Nephron progenitor cell (in vitro differentiated cells): ENCODE data around the gene CHST8.
"Not testable (repeated sequence)": the region's sequence is repeated elsewhere in the genome, so short reads cannot be mapped to it uniquely, and the experiment has no call there.

Experiments used
- DNase-seq: peaks from one replicate; pipeline ENCODE4 v3.0.0; 2021
- H3K27ac Mint-ChIP-seq: 2 replicates; pipeline ENCODE4 v1.8.0; 2021; ENCODE audit warnings: mild to moderate bottlenecking, moderate library complexity, mixed read lengths
- H3K27me3 Mint-ChIP-seq: 2 replicates; pipeline ENCODE4 v1.8.0; 2021; ENCODE audit warnings: mild to moderate bottlenecking, low read depth, mixed read lengths; ENCODE audit not compliant: poor library complexity
- H3K36me3 Mint-ChIP-seq: 2 replicates; pipeline ENCODE4 v1.8.0; 2021; ENCODE audit warnings: low read depth, mixed read lengths
- H3K4me1 Mint-ChIP-seq: 2 replicates; pipeline ENCODE4 v1.8.0; 2021; ENCODE audit warnings: mixed read lengths
- H3K4me3 Mint-ChIP-seq: 2 replicates; pipeline ENCODE4 v1.8.0; 2021; ENCODE audit warnings: mild to moderate bottlenecking, moderate library complexity, mixed read lengths
- H3K9me3 Mint-ChIP-seq: 2 replicates; pipeline ENCODE4 v1.8.0; 2021; ENCODE audit warnings: mild to moderate bottlenecking, moderate library complexity, mixed read lengths
- TF ChIP-seq, protein P1 (sequence below): fragments of 200-600 bp; sonication (generic); IDR thresholded peaks from 2 replicates; pipeline ENCODE4 v1.5.0; 2021; ENCODE audit warnings: antibody characterized with exemption

Gene CHST8

DNA sequence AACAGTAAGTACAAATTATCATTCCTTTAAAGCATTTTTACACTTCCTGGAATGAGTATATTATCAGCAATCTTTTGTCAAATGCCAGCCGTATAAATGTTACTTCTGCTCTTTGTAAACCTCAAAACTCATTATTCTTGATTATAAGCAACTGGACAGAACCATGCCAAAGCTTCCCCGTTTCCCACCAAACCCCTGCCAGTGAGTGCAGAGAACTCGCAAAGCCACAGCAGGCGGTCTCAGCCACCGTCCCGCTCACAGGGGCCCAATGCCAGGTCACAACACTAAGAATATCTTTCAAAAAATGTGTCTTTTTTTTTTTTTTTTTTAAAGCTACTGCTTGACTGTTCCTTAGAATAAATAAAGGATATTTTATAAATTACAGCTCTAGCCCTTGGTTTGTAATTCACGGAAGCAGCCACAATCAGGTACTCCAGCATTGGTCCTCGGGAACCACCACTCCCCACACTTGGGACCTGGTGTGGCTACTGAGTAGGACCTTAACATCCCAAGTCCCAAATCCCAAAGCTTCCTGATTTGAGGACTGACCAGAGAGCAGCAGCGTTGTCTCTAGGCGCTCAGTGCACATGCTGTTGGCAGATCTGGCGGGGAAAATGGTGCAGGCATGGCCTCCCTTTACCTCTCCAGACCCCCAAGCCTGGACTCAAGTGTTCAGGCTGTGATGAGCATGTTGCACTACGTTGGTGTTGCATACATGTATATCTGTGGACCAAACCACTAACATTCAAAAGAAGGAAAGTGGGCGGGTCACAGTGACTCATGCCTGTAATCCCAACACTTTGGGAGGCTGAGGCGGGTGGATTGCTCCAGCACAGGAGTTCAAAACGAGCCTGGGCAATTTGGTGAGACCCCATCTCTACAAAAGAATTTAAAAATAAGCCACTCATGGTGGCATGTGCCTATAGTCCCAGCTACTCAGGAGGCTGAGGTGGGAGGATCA lies 193.9 kb downstream of the CHST8 start:
- Mint-ChIP-seq H3K4me3 (no peak overlapping the region), H3K4me1 (peaks cover 17% of the 10 kb centered on the region), H3K27me3 (peaks cover 13% of the 10 kb centered on the region), H3K27ac (peak overlapping the region; percentile 62), H3K9me3 (no peaks in the 10 kb centered on the region), H3K36me3 (peaks cover 25% of the 10 kb centered on the region)
- no peak for DNase-seq
- TF ChIP-seq, protein P1, sequence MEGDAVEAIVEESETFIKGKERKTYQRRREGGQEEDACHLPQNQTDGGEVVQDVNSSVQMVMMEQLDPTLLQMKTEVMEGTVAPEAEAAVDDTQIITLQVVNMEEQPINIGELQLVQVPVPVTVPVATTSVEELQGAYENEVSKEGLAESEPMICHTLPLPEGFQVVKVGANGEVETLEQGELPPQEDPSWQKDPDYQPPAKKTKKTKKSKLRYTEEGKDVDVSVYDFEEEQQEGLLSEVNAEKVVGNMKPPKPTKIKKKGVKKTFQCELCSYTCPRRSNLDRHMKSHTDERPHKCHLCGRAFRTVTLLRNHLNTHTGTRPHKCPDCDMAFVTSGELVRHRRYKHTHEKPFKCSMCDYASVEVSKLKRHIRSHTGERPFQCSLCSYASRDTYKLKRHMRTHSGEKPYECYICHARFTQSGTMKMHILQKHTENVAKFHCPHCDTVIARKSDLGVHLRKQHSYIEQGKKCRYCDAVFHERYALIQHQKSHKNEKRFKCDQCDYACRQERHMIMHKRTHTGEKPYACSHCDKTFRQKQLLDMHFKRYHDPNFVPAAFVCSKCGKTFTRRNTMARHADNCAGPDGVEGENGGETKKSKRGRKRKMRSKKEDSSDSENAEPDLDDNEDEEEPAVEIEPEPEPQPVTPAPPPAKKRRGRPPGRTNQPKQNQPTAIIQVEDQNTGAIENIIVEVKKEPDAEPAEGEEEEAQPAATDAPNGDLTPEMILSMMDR, result no peak

DNA sequence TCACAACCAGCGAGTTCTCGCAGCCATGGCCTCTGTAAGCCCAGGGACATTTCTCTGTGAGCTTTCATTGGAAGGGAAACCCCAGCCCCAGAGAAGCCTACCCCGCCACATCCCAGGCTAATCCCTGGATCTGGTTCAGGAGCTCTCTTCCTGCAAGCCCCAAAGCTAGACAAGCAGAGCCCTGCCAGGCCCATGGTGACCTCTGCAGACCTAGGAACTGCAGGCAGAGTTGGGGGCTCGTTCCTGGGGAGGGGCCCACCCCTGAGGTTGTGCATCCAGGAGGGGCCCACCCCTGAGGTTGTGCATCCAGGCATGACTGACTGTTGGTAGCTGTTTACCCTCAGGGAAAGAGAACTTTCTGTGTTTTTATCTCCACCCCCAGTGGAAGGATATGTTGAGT lies 196.7 kb downstream of the CHST8 start:
- no peaks in the 10 kb centered on the region for H3K9me3 Mint-ChIP-seq
- DNase-seq, result no peak
- peaks cover 25% of the 10 kb centered on the region for H3K27me3 Mint-ChIP-seq
- TF ChIP-seq, protein P1, result no peak
- H3K27ac Mint-ChIP-seq, result no peak overlapping the region
- peak overlapping the region; percentile 14 for H3K4me3 Mint-ChIP-seq
- peaks cover 17% of the 10 kb centered on the region for H3K4me1 Mint-ChIP-seq
- H3K36me3 Mint-ChIP-seq, result peaks cover 14% of the 10 kb centered on the region

DNA sequence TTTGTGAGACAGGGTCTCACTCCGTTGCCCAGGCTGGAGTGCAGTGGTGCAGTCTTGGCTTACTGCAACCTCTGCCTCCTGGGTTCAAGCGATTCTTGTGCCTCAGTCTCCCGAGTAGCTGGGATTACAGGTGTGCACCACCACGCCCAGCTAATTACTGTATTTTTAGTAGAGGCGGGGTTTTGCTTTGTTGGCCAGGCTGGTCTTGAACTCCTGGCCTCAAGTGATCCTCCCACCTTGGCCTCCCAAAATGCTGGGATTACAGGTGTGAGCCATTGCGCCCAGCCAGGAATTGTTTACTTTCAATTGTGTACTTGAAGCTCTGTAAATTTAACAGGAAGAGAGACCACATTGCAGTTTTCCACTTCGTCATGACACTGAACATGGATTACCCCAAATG lies 197.3 kb downstream of the CHST8 start:
- not testable (repeated sequence) for H3K9me3 Mint-ChIP-seq, DNase-seq, H3K36me3 Mint-ChIP-seq, H3K27ac Mint-ChIP-seq
- peaks cover 25% of the 10 kb centered on the region for H3K27me3 Mint-ChIP-seq
- H3K4me1 Mint-ChIP-seq, result peaks cover 17% of the 10 kb centered on the region
- H3K4me3 Mint-ChIP-seq, result peak overlapping the region; percentile 71

DNA sequence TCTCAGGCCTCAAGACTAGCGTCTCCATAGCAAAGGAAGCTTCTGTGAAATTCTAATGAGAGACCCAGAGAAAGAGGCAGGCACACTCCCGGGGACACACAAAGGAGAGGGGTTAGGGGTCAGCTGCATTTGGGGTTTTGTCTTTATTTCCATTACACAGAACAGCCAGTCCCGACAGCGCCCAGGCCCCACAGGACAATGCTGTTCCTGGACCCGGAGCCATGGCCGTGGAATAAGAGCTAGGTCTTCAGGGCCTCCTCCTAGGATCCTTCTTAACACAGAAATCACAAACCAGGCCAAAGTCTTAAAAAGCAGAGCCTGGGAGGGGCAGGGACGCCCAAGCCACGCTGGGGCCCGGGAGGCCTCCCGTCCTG lies 197.7 kb downstream of the CHST8 start:
- H3K4me3 Mint-ChIP-seq, result peak overlapping the region; percentile 71
- peaks cover 5% of the 10 kb centered on the region for H3K36me3 Mint-ChIP-seq
- peaks cover 25% of the 10 kb centered on the region for H3K27me3 Mint-ChIP-seq
- no peaks in the 10 kb centered on the region for H3K9me3 Mint-ChIP-seq
- TF ChIP-seq, protein P1, result no peak
- peaks cover 17% of the 10 kb centered on the region for H3K4me1 Mint-ChIP-seq
- H3K27ac Mint-ChIP-seq, result no peak overlapping the region
- no peak for DNase-seq

DNA sequence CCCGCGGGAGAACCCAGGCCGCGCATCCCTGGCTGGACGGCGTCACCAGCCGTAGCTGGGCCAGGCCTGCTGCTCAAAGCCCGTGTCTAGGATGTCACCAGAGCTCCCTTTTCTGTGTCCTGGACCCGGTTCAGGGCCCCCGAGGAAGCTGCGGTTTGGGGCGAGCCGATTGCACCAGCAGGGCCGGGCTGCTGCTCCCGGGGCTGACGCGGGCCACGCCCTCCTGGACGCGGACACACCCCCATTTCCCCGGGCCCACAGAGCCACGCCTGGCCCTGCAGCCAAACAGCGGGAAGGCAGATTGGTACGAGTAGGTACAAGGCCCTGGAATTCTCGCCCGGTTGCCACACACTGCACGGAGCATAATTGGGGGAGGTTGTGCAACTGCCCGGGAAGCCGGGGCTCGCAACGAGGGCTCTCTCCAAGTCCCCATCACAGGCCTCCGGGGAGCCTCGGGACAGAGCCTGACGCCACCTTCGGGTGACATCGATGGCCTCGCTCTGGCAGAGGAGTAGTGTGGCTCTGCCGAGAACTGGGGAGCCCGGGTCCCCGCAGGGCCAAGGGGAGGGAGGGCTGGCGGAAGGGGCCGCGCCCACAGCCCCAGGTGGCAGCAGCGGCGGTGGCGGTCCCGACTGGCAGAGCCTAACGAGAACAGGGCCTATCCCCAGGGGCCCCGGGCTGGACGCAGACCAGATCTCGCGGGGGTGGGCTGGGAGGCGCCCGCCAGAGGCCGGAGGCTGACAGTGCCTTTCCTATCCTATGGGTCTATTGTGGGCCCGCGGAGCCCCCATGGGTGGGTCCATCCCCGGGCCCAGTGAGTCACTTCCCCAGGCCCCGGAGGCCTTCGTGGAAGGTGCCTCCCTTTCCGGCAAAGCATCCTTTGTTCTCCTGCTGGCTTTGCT lies 198.4 kb downstream of the CHST8 start:
- Mint-ChIP-seq H3K4me3 (peak overlapping the region; percentile 76), H3K27me3 (peaks cover 25% of the 10 kb centered on the region), H3K4me1 (peaks cover 17% of the 10 kb centered on the region), H3K9me3 (no peaks in the 10 kb centered on the region), H3K27ac (no peak overlapping the region), H3K36me3 (peaks cover 3% of the 10 kb centered on the region)
- TF ChIP-seq, protein P1, result no peak
- peak; percentile 79 for DNase-seq

DNA sequence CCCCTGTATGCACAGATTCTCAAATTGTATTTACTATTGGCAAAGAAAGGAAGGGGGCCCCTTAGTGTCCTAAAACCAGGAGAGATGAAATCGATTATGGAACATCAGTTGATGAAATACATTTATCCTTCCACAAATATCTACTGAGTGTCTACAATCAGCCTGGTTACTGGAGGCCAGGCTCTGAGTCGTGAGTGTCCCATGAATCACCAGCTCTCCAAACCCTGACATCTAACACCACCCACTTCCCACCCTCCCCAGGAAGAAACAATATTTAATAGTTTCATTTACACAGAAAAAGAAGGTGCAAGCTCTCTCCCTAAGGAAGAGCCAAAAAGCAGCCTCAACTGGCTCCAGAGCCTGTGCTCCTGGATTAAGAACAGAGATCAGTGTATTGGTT lies 200.1 kb downstream of the CHST8 start:
- DNase-seq, result no peak
- TF ChIP-seq, protein P1, result no peak
- no peaks in the 10 kb centered on the region for H3K36me3 Mint-ChIP-seq
- H3K4me3 Mint-ChIP-seq, result no peak overlapping the region
- peaks cover 17% of the 10 kb centered on the region for H3K4me1 Mint-ChIP-seq
- H3K9me3 Mint-ChIP-seq, result no peaks in the 10 kb centered on the region
- no peak overlapping the region for H3K27ac Mint-ChIP-seq
- peaks cover 25% of the 10 kb centered on the region for H3K27me3 Mint-ChIP-seq
